ENCODE results near the gene RNF19B. TPM values are rescaled to one million over a fixed set of nuclear protein-coding genes. Genes with fewer than 3 reads are reported as not detected.

The RNF19B gene
- total and polyA plus RNA-seq, 10 of the 15 experiments (the other 5 are each of a cell fraction or from before 2014, with no cell fraction given) = 2.8 to 32.6 (median 16.6) TPM

- FAIRE-seq = no peak
- TF ChIP-seq CHD1 (IDR thresholded peaks at IDR 0.05; ENCODE audit: low read depth, low read length) = no peak
- no peak for TF ChIP-seq CTCF (IDR thresholded peaks at IDR 0.05 in 2 of 3, conservative IDR thresholded peaks at IDR 0.05 in 1 of 3; ENCODE audit: control insufficient read depth in 2 of 3, extremely low read depth in 1 of 3, insufficient read depth in 1 of 3, low read depth in 3 of 3, low read length in 3 of 3)
- TF ChIP-seq SMAD5 (IDR thresholded peaks at IDR 0.05; ENCODE audit: low read depth) = no peak
- no peak for TF ChIP-seq FOS (IDR thresholded peaks at IDR 0.05; ENCODE audit: borderline replicate concordance, extremely low read depth, insufficient read length)
- TF ChIP-seq TARDBP (IDR thresholded peaks at IDR 0.05; ENCODE audit: borderline replicate concordance) = no peak
- TF ChIP-seq, protein P1, sequence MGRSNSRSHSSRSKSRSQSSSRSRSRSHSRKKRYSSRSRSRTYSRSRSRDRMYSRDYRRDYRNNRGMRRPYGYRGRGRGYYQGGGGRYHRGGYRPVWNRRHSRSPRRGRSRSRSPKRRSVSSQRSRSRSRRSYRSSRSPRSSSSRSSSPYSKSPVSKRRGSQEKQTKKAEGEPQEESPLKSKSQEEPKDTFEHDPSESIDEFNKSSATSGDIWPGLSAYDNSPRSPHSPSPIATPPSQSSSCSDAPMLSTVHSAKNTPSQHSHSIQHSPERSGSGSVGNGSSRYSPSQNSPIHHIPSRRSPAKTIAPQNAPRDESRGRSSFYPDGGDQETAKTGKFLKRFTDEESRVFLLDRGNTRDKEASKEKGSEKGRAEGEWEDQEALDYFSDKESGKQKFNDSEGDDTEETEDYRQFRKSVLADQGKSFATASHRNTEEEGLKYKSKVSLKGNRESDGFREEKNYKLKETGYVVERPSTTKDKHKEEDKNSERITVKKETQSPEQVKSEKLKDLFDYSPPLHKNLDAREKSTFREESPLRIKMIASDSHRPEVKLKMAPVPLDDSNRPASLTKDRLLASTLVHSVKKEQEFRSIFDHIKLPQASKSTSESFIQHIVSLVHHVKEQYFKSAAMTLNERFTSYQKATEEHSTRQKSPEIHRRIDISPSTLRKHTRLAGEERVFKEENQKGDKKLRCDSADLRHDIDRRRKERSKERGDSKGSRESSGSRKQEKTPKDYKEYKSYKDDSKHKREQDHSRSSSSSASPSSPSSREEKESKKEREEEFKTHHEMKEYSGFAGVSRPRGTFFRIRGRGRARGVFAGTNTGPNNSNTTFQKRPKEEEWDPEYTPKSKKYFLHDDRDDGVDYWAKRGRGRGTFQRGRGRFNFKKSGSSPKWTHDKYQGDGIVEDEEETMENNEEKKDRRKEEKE (IDR thresholded peaks at IDR 0.05) = no peak
- no peak for TF ChIP-seq ZBTB40 (IDR thresholded peaks at IDR 0.05; ENCODE audit: borderline replicate concordance)
- TF ChIP-seq CEBPB (IDR thresholded peaks at IDR 0.05; ENCODE audit: borderline replicate concordance in 1 of 2, low read depth in 2 of 2, low read length in 2 of 2) = no peak
- TF ChIP-seq EGR1 (IDR thresholded peaks at IDR 0.05; ENCODE audit: borderline replicate concordance in 1 of 2, low read depth in 2 of 2, low read length in 2 of 2) = no peak
- no peak for TF ChIP-seq IKZF1 (conservative IDR thresholded peaks at IDR 0.05)
- TF ChIP-seq NFYA (IDR thresholded peaks at IDR 0.05; ENCODE audit: borderline replicate concordance, low read depth, low read length) = no peak
These were observed 75.8 kb downstream of the RNF19B start for GRCh38 chr1:32888677-32889420.

More at GRCh38 chr1:32888677-32889420, 75.8 kb downstream of the RNF19B start:
- no peak overlapping the region for H2AFZ ChIP-seq (ENCODE audit: control insufficient read depth, low read depth, low read length)
- H3K9ac ChIP-seq (ENCODE audit: control insufficient read depth, insufficient read depth, low read length) = no peak overlapping the region
- no TSS peak for BruUV-seq (replicated peaks)
- H4K20me1 ChIP-seq (ENCODE audit: control insufficient read depth, insufficient read depth) = no peaks in the 10 kb centered on the region
- intact Hi-C loops (cut with micrococcal nuclease; ENCODE audit: unreplicated experiment) = no loop called here
- no peak overlapping the region for H3K27ac ChIP-seq (ENCODE audit: control insufficient read depth, insufficient read depth)
- in situ Hi-C loops (cut with MboI) = no loop called here
- peaks cover 11 to 14% of the 10 kb centered on the region in 2 experiments for H3K27me3 ChIP-seq (replicated peaks in 1 of 2; ENCODE audit: control insufficient read depth in 2 of 2, insufficient read depth in 2 of 2, low read length in 1 of 2)
- H3K36me3 ChIP-seq (ENCODE audit: control insufficient read depth in 2 of 2, insufficient read depth in 2 of 2, low read length in 1 of 2) = no peaks in the 10 kb centered on the region
- ChIA-PET CTCF (interaction anchor here (0.8 to 6.5 kb wide), 3 partner anchors 12 to 16 kb away, joined by 3 to 36 read pairs (median 7); no protein-coding TSS in a partner anchor), POLR2A (no interaction called here), RAD21 (ENCODE audit: unreplicated experiment) (no interaction called here), SMC1A (ENCODE audit: uncharacterized antibody, unreplicated experiment) (interaction anchor here (1.5 kb wide), 1 partner anchor 10 kb away, joined by 3 read pairs; no protein-coding TSS in a partner anchor)
- no peak overlapping the region for H3K4me2 ChIP-seq (ENCODE audit: control insufficient read depth, insufficient read depth)
- 48% methylated on average over 24 of the region's 24 CpGs for WGBS (ENCODE audit: insufficient coverage, insufficient replicate concordance, low lambda C conversion rate, missing lambda C conversion rate)
- DNase-seq (ENCODE audit: low read depth, low spot score) = no peak
- H3K4me1 ChIP-seq (ENCODE audit: control insufficient read depth, insufficient read depth, low read length) = no peaks in the 10 kb centered on the region
- no peak overlapping the region for H3K4me3 ChIP-seq
- no peaks in the 10 kb centered on the region; the same call in 2 of the 3 replicates for H3K9me3 ChIP-seq (replicated peaks; ENCODE audit: control insufficient read depth, insufficient read depth, low read length)
- no peak for ATAC-seq
- H3K79me2 ChIP-seq (ENCODE audit: control insufficient read depth, insufficient read depth, low read length) = no peaks in the 10 kb centered on the region
